Stomach (tissue), 9 donors: ENCODE results near the gene IFRD2. TPM values are rescaled to one million over a fixed set of nuclear protein-coding genes. Genes with fewer than 3 reads are reported as not detected.

Experiments used
- DNase-seq, 2 donors: peaks; one replicate each; pipeline versions ENCODE4 v3.0.0 to v3.0.0-alpha.2; 2013 to 2019
- H3K27ac ChIP-seq, 5 donors: fragments of 200-600 bp in 4 of 5; sonication (generic) in 4 of 5; one replicate each; pipeline ENCODE4 v1.5.1; 2013 to 2019; ENCODE audit warnings: mild to moderate bottlenecking in 1 of 5, moderate library complexity in 1 of 5
- H3K27me3 ChIP-seq, 3 donors: fragments of 200-600 bp; sonication (generic); one replicate each; pipeline ENCODE4 v1.5.1; 2017 to 2019; ENCODE audit warnings: mixed run types in 1 of 3
- H3K36me3 ChIP-seq, 4 donors: fragments of 200-600 bp; sonication (generic); 1 replicate in 3 of 4; 2 replicates in 1 of 4; pipeline ENCODE4 v1.5.1; 2016 to 2019
- H3K4me1 ChIP-seq, 4 donors: fragments of 200-600 bp; sonication (generic); one replicate each; pipeline ENCODE4 v1.5.1; 2016 to 2019
- H3K4me3 ChIP-seq, 4 donors: fragments of 200-600 bp; sonication (generic) in 3 of 4; one replicate each; pipeline ENCODE4 v1.5.1; 2016 to 2019; ENCODE audit warnings: mild to moderate bottlenecking in 1 of 4
- H3K9me3 ChIP-seq, 4 donors: fragments of 200-600 bp; sonication (generic); one replicate each; pipeline ENCODE4 v1.5.1; 2016 to 2019
- CTCF ChIP-seq, 7 experiments: fragments of 450-650 bp in 4 of 7; fragments of 200-600 bp in 3 of 7; sonication (generic) in 3 of 7; IDR thresholded peaks; one replicate each; pipeline ENCODE4 v1.5.1; 2016 to 2019; ENCODE audit warnings: antibody characterized with exemption in 7 of 7, control low read depth in 2 of 7, mild to moderate bottlenecking in 1 of 7
- POLR2AphosphoS5 ChIP-seq, 3 donors: sonication (generic); formaldehyde crosslinking; IDR thresholded peaks; one replicate each; pipeline ENCODE4 v1.6.1; 2016; ENCODE audit warnings: antibody characterized with exemption in 3 of 3
- WGBS, 5 donors: extraction: QIAGEN DNeasy Blood & Tissue Kit in 3 of 5; methylation state at CpG; one replicate each; pipeline versions ENCODE4 v1.1.5 to v1.1.7; 2013 to 2018; 5-methylcytosine and 5-hydroxymethylcytosine counted together
- intact Hi-C: fragments of 100-400 bp; cut with DNase I; formaldehyde crosslinking; loops from one replicate; pipeline ENCODE4 v1.15.1; 2023; ENCODE audit warnings: low total_unique reads
- polyA plus RNA-seq, 3 donors: library from polyadenylated mRNA; stranded (reverse); fragments of 200-250 nt; gene quantifications; one replicate each; pipeline ENCODE4 v1.2.3, GENCODE V29; 2013
- total RNA-seq, 5 donors: library from RNA; depleted of rRNA; stranded (reverse); fragments of >200 nt; gene quantifications; one replicate each; pipeline versions ENCODE4 v1.1.0 to v1.2.3, GENCODE V29; 2014 to 2016
- donor health status: healthy with polysubstance abuse.
- donor health status: Bipolar disorder and iron deficiency.
- donor health status: healthy.

The IFRD2 gene
- total and polyA plus RNA-seq, 8 donors: 69.9 to 254 (median 113) TPM

- TF ChIP-seq POLR2AphosphoS5 (IDR thresholded peaks at IDR 0.05) (peak in 2 of 3 donors; percentile 36 to 50), CTCF (IDR thresholded peaks at IDR 0.05) (no peak)
- no peaks in the 10 kb centered on the region for H3K9me3 ChIP-seq
- peak overlapping the region; percentile 78 to 97 (median 91) for H3K27ac ChIP-seq
- WGBS, 5 donors: 0 to 15% (median 11%) methylated on average over 1 to 7 of the region's 7 CpGs
- peaks cover 73 to 89% (median 82%) of the 10 kb centered on the region in 4 donors for H3K4me1 ChIP-seq
- H3K4me3 ChIP-seq: peak overlapping the region; percentile 64 to 91 (median 86)
- peak; percentile 83 to 95 for DNase-seq
- H3K27me3 ChIP-seq: no peaks in the 10 kb centered on the region
- H3K36me3 ChIP-seq: peaks cover 0 to 7% (median 3%) of the 10 kb centered on the region in 4 donors
- intact Hi-C loops: no loop called here
Observed at GRCh38 chr3:50238549-50239026, 53.6 kb downstream of the IFRD2 start.

- peak; percentile 77 to 95 for DNase-seq
- H3K27ac ChIP-seq: peak overlapping the region; percentile 78 to 97 (median 91)
- peak overlapping the region; percentile 64 to 91 (median 86) for H3K4me3 ChIP-seq
- H3K36me3 ChIP-seq: peaks cover 0 to 7% (median 3%) of the 10 kb centered on the region in 4 donors
- no peaks in the 10 kb centered on the region for H3K27me3 ChIP-seq
- H3K9me3 ChIP-seq: no peaks in the 10 kb centered on the region
- peaks cover 67 to 82% (median 76%) of the 10 kb centered on the region in 4 donors for H3K4me1 ChIP-seq
- WGBS, 5 donors: 2 to 4% (median 3%) methylated on average over 23 to 31 of the region's 31 CpGs
- intact Hi-C loops: no loop called here
- peak; percentile 59 to 77 (median 76) for TF ChIP-seq POLR2AphosphoS5 (IDR thresholded peaks at IDR 0.05)
- no peak for TF ChIP-seq CTCF (IDR thresholded peaks at IDR 0.05)
Observed at GRCh38 chr3:50237754-50238548, 54.3 kb downstream of the IFRD2 start.

Other genes with a start within 250 kb of the IFRD2 start
- 100 to 1,000 TPM; 246 to 464 (median 290) TPM for gene RBM5, start 203.5 kb downstream of the IFRD2 start, total RNA-seq
- 10 to 100 TPM; 25.0 to 89.4 (median 30.1) TPM for gene RBM5, start 203.5 kb downstream of the IFRD2 start, polyA plus RNA-seq
- gene SEMA3F, start 137.1 kb downstream of the IFRD2 start, total RNA-seq: 10 to 100 TPM; 11.9 to 34.5 (median 31.2) TPM
- 10 to 100 TPM in 2 of 3 donors, 1 to 10 TPM in 1; 8.9 to 33.8 (median 14.6) TPM for gene SEMA3F, start 137.1 kb downstream of the IFRD2 start, polyA plus RNA-seq
- gene GNAT1, start 100.8 kb downstream of the IFRD2 start, total RNA-seq: not detected
- gene GNAT1, start 100.8 kb downstream of the IFRD2 start, polyA plus RNA-seq: not detected
- 1 to 10 TPM in 1 of 5 donors, not detected in 4; 3.1 TPM for gene SLC38A3, start 87.2 kb downstream of the IFRD2 start, total RNA-seq
- 1 to 10 TPM in 1 of 3 donors, under 1 TPM in 2; 0.15 to 1.1 (median 0.93) TPM for gene SLC38A3, start 87.2 kb downstream of the IFRD2 start, polyA plus RNA-seq
- gene GNAI2, start 56.2 kb downstream of the IFRD2 start, total RNA-seq: 100 to 1,000 TPM in 2 of 5 donors, 10 to 100 TPM in 3; 73.7 to 211 (median 98.5) TPM
- gene GNAI2, start 56.2 kb downstream of the IFRD2 start, polyA plus RNA-seq: 10 to 100 TPM; 61.1 to 73.5 (median 68.3) TPM
- gene SEMA3B, start 23.3 kb downstream of the IFRD2 start, total RNA-seq: 100 to 1,000 TPM in 4 of 5 donors, 10 to 100 TPM in 1; 53.6 to 310 (median 129) TPM
- gene SEMA3B, start 23.3 kb downstream of the IFRD2 start, polyA plus RNA-seq: 10 to 100 TPM; 40.1 to 79.9 (median 42.0) TPM
- gene LSMEM2, start 13.3 kb downstream of the IFRD2 start, total RNA-seq: not detected
- gene LSMEM2, start 13.3 kb downstream of the IFRD2 start, polyA plus RNA-seq: under 1 TPM in 2 of 3 donors, not detected in 1; 0.31 to 0.58 TPM
- gene HYAL3, start 7.0 kb upstream of the IFRD2 start, total RNA-seq: 1 to 10 TPM in 3 of 5 donors, not detected in 2; 1.3 to 3.9 (median 1.3) TPM
- 1 to 10 TPM; 5.0 to 7.9 (median 7.7) TPM for gene HYAL3, start 7.0 kb upstream of the IFRD2 start, polyA plus RNA-seq
- 100 to 1,000 TPM in 1 of 5 donors, 10 to 100 TPM in 3, 1 to 10 TPM in 1; 3.1 to 107 (median 22.3) TPM for gene NAA80, start 7.0 kb upstream of the IFRD2 start, total RNA-seq
- gene NAA80, start 7.0 kb upstream of the IFRD2 start, polyA plus RNA-seq: 10 to 100 TPM in 1 of 3 donors, 1 to 10 TPM in 2; 8.7 to 16.4 (median 9.7) TPM
- 10 to 100 TPM in 1 of 5 donors, 1 to 10 TPM in 3, not detected in 1; 1.8 to 38.4 (median 5.3) TPM for gene HYAL1, start 11.1 kb upstream of the IFRD2 start, total RNA-seq
- gene HYAL1, start 11.1 kb upstream of the IFRD2 start, polyA plus RNA-seq: 10 to 100 TPM in 2 of 3 donors, 1 to 10 TPM in 1; 6.3 to 25.8 (median 12.7) TPM
- gene HYAL2, start 30.3 kb upstream of the IFRD2 start, total RNA-seq: 10 to 100 TPM; 11.1 to 96.4 (median 26.8) TPM
- gene HYAL2, start 30.3 kb upstream of the IFRD2 start, polyA plus RNA-seq: 10 to 100 TPM; 24.7 to 47.6 (median 30.4) TPM
- gene TUSC2, start 35.8 kb upstream of the IFRD2 start, total RNA-seq: 10 to 100 TPM in 3 of 5 donors, 1 to 10 TPM in 1, not detected in 1; 2.3 to 63.4 (median 25.6) TPM
- gene TUSC2, start 35.8 kb upstream of the IFRD2 start, polyA plus RNA-seq: 10 to 100 TPM; 40.3 to 48.1 (median 46.3) TPM
- gene RASSF1, start 48.4 kb upstream of the IFRD2 start, total RNA-seq: 10 to 100 TPM; 16.5 to 33.2 (median 22.6) TPM
- gene RASSF1, start 48.4 kb upstream of the IFRD2 start, polyA plus RNA-seq: 10 to 100 TPM; 27.8 to 37.3 (median 29.6) TPM
- 10 to 100 TPM in 1 of 5 donors, under 1 TPM in 3, not detected in 1; 0.87 to 61.4 (median 0.91) TPM for gene ZMYND10, start 53.3 kb upstream of the IFRD2 start, total RNA-seq
- 1 to 10 TPM in 2 of 3 donors, under 1 TPM in 1; 0.87 to 3.7 (median 1.2) TPM for gene ZMYND10, start 53.3 kb upstream of the IFRD2 start, polyA plus RNA-seq
- gene NPRL2, start 58.3 kb upstream of the IFRD2 start, total RNA-seq: 10 to 100 TPM in 3 of 5 donors, 1 to 10 TPM in 2; 4.5 to 75.0 (median 13.0) TPM
- gene NPRL2, start 58.3 kb upstream of the IFRD2 start, polyA plus RNA-seq: 10 to 100 TPM; 20.8 to 27.6 (median 27.0) TPM
- 10 to 100 TPM in 2 of 5 donors, 1 to 10 TPM in 2, not detected in 1; 6.1 to 16.3 (median 10.3) TPM for gene CYB561D2, start 58.4 kb upstream of the IFRD2 start, total RNA-seq
- gene CYB561D2, start 58.4 kb upstream of the IFRD2 start, polyA plus RNA-seq: 10 to 100 TPM; 10.4 to 26.1 (median 17.4) TPM
- 100 to 1,000 TPM in 1 of 5 donors, 10 to 100 TPM in 4; 25.0 to 128 (median 27.4) TPM for gene TMEM115, start 67.1 kb upstream of the IFRD2 start, total RNA-seq
- gene TMEM115, start 67.1 kb upstream of the IFRD2 start, polyA plus RNA-seq: 10 to 100 TPM; 14.6 to 27.7 (median 14.7) TPM
- 10 to 100 TPM in 1 of 5 donors, 1 to 10 TPM in 4; 1.2 to 45.8 (median 1.8) TPM for gene CACNA2D2, start 211.2 kb upstream of the IFRD2 start, total RNA-seq
- 1 to 10 TPM in 2 of 3 donors, under 1 TPM in 1; 0.92 to 2.7 (median 1.9) TPM for gene CACNA2D2, start 211.2 kb upstream of the IFRD2 start, polyA plus RNA-seq